HG02571 (cell line): ENCODE measurements around the gene ASXL3.

ENCODE experiments used
- ATAC-seq: cut with Tn5 transposase; IDR thresholded peaks from one replicate; pipeline ENCODE4 v1.9.1; 2021; ENCODE audit warnings: mild to moderate bottlenecking, moderate library complexity; ENCODE audit not compliant: unreplicated experiment

Gene ASXL3

DNA sequence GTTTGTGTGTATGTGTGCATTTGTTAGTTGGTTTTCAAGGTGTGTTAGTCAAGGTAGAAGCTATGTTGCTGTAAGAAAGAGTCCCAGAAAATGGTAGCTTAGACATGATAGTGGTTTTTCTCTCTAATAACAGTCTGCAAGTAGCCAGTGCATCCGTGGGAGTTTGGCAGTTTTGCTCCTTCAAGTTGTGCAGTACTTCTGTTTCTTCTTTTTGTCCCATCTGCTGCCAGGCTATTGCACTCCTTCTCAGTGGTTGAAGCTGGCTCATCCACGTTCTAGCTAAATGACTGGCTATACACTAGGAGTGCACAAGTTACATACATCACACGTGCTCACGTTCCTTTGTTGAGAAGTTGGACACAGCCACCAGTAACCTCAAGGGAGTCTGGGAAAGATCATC is 134.7 kb downstream of the ASXL3 start:
- no peak for ATAC-seq

DNA sequence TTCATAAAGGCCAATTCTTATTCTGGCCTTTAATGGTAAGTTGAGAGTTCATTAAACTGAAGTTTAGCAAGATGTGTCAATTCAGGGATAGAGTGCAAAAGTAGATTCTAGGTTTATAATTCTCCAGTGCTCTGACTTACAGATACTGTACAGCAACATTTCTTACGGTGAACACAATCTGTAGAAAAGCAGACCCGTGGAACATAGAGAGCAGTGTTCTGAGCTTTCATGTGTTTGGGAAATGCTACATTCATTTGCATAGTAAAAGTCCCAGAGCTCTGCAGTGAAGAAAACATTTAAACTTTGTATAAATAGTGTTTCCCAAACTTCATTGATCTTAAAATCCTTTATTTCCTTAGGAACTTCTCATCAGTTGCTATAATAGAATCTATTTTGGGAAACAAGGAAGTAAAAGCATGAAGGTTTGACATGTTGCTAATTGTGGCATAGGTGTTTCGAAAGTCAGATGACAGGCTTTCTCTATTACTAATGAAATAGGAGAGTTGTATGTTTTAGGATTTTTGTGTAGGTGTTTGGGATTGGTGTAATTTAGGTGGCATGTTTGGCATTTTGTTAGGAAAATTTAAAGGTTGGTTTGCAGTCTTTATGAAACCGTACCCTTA is 138.2 kb downstream of the ASXL3 start:
- no peak for ATAC-seq

DNA sequence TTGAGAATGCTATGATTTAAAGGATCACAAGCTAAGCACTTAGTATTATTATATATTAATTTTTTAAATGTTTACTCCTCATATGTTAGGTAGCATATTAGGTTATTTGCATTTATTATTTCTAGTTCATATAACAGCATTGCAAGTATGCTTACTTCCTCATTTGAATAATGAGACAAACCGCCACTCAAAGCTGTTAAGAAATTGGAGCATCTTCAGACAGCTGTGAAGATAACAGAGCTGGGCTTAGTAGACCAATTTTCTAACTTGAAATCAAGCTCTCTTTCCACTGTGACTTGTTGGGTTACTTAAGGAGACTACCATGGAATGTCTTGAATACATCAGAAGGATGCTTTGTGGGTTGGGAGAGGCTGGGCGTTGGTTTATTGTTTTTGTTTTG is 139.3 kb downstream of the ASXL3 start:
- no peak for ATAC-seq

DNA sequence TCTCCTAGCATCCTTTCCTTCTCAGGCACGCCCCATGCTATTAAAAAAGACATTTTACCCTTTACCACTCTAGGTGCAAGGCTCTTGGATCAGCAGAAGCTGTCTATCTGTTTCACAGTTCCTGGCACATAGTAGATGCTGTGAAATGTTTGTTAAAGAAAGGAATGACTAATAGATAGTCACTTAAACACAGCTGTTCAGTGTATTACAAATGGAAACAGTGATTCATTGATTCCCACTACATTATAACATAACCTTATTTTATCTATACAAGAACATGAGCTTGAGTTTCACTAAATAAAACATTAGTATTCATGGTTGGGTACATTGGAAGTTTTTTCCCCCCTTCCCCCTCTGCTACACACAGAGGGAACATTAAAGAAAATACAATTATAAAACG is 142.1 kb downstream of the ASXL3 start:
- no peak for ATAC-seq

GRCh38 chr18:33729556-33729955 is 151.5 kb downstream of the ASXL3 start:
- ATAC-seq: peak; percentile 76

DNA sequence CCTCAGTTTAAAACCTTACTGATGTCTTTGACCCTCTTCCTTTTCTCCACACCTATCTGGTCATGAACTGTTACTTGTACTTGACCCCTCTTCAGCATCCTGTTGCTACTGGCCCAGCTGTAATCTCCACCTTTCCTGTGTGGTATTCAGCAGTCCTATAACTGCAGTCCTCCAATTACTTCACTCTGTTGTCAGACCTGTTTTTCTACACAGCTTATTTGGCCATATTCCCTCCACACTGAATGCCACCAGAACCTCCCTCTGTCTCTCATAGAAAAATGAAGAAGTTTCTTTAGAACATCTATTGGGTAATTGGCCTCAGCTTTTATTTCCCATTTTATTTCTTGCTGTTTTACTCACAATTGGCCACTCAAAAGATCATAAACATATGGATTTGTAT is 155.4 kb downstream of the ASXL3 start:
- ATAC-seq: no peak

- no peak for ATAC-seq
These were observed 157.4 kb downstream of the ASXL3 start for GRCh38 chr18:33735428-33735827.

GRCh38 chr18:33741760-33742159 is 163.7 kb downstream of the ASXL3 start:
- ATAC-seq: no peak

DNA sequence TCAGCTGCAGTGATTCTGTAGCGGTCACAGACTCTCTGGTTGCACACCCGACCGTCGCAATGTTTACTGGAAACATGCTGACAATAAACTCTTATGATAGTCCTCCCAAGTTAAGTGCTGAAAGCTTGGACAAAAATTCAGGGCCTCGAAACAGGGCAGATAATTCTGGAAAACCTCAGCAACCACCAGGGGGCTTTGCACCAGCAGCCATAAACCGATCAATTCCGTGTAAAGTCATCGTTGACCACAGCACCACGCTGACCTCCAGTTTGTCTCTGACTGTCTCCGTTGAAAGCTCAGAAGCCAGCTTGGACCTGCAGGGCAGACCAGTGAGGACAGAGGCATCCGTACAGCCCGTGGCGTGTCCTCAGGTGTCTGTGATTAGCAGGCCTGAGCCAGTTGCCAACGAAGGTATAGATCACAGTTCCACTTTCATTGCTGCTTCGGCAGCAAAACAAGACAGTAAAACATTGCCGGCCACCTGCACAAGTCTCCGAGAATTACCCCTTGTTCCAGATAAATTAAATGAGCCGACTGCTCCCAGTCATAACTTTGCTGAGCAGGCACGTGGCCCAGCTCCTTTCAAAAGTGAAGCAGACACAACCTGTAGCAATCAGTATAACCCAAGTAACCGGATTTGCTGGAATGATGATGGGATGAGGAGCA is 166.1 kb downstream of the ASXL3 start:
- ATAC-seq: no peak

- ATAC-seq: no peak
These were observed 167.3 kb downstream of the ASXL3 start for GRCh38 chr18:33745151-33745795.

- ATAC-seq: no peak
These were observed 168.0 kb downstream of the ASXL3 start for GRCh38 chr18:33745871-33746545.

GRCh38 chr18:33749834-33750233 is 171.8 kb downstream of the ASXL3 start:
- ATAC-seq: no peak

DNA sequence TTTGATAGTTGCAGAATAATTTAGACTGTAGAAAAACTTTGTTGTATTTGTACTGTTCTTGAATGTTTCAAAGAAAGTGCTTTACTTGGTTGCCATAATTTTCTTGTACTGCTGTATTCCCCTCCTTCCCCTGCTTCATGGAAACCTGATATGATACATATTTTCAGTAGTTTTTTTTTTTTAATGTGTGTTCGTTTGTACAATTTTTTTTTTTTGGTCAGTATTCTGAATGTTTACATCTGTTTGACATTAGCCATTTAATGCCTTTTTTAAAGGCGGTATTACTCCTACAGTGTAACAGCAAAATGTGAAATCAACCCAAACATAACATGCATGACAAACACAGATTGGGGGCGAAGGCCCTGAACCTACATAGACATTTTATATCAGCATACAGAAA is 172.3 kb downstream of the ASXL3 start:
- no peak for ATAC-seq

- no peak for ATAC-seq
These were observed 173.7 kb downstream of the ASXL3 start for GRCh38 chr18:33751613-33752221.

GRCh38 chr18:33755391-33755790 is 177.4 kb downstream of the ASXL3 start:
- no peak for ATAC-seq

DNA sequence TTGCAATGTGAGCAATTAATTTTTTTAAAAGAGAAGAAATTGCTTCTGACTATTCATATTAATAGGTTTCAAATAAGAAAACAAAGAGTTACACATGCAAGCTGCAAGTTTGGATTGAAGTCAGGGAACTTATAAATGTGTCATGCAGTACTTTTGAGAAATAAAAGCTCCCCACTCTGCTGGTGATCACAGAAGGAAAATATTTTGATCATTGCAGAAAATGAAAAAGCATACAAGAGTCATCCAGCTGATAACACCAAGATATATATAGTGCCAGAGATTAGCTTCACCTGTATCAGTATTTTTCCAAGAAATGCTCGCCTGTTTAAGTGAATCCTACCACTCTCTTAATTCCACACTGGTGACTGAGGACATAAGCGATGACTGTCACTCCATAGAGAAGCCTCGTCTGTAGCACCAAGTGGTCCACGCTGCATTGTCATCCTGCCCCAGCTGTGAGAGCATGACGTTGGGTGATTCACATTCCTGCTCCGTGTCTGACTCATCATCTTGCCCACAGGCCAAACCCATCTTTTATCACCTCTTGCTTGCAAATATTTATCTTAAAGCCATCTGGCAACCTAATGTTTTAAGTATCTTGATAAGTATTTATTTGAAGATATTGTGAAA is 178.0 kb downstream of the ASXL3 start:
- no peak for ATAC-seq

GRCh38 chr18:33757037-33757436 is 179.0 kb downstream of the ASXL3 start:
- ATAC-seq: no peak

DNA sequence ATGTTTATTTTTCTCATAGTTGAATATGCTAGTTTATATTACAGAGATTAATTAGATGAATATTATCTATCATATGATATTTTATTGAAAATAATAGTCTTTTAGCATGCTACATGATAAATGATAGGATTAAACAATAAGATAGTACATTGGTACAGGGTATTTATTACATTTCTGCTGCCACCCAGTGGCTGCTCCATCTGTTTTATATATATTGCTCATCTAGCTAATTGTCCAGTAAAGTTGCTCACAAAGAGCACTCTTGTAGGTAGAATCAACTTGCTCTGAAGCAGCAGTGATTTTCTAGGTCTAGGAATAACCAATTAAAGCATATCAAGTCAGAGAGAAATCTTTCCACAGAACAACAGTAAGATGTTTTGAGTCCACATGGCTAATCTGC is 183.3 kb downstream of the ASXL3 start:
- no peak for ATAC-seq

DNA sequence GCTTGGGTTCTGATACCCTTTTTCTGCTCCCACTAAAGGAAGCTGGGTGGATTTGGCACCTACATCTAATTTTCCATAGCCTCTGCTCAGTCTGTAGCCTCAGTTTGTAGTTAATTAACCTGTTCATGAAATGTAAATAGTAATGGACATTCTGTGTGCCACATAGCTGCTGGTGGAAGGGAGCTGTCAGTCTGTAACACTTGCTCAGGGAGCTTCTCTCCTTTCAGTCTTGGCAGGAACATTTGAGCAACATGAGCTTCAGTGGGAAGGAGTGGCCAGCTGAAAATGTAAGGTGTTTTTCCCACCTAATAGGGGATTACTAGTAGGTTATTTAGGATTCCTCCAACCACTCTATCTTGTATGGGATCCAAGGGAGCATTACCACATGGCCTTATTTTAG is 203.4 kb downstream of the ASXL3 start:
- no peak for ATAC-seq
